CD4-positive, alpha-beta T cell (primary cell): ENCODE results near the gene NREP. TPM values are rescaled to one million over a fixed set of nuclear protein-coding genes. Genes with fewer than 3 reads are reported as not detected.

Source experiments
- ATAC-seq: fragments of 200-7000 bp; cut with Tn5 transposase; one replicate; pipeline ENCODE4 v1.10.0; 2022; ENCODE audit warnings: mild to moderate bottlenecking; ENCODE audit not compliant: poor library complexity
- CTCF ChIA-PET: fragments of 350-600 bp; sonication (Branson Sonifier 250); formaldehyde crosslinking; loops from one replicate; lab custom pipeline; 2021; ENCODE audit warnings: antibody characterized with exemption, inconsistent platforms; lab: Charles Lee
- POLR2A ChIA-PET: fragments of 350-600 bp; sonication (Branson Sonifier 250); formaldehyde crosslinking; loops from one replicate; lab custom pipeline; 2021; ENCODE audit warnings: antibody characterized with exemption, inconsistent platforms; lab: Charles Lee
- DNase-seq, 14 experiments: peaks; one replicate each; pipeline ENCODE4 v3.0.0-alpha.2; 2013 to 2020; ENCODE audit warnings: mixed read lengths in 2 of 14
- H3K27ac ChIP-seq, 2 donors: one replicate each; pipeline versions ENCODE4 v1.5.1 to v1.7.0; 2013; ENCODE audit warnings: low read length in 2 of 2, low read depth in 1 of 2, mild to moderate bottlenecking in 1 of 2
- H3K27me3 ChIP-seq, 2 experiments: 1 replicate in 1 of 2; 2 replicates in 1 of 2; pipeline versions ENCODE4 v1.6.1 to v1.7.0; 2013; ENCODE audit warnings: low read length in 2 of 2, control low read depth in 1 of 2, mild to moderate bottlenecking in 1 of 2, moderate library complexity in 1 of 2; ENCODE audit not compliant: insufficient read depth in 2 of 2, control insufficient read depth in 1 of 2
- H3K36me3 ChIP-seq: one replicate; pipeline ENCODE4 v1.6.1; 2013; ENCODE audit warnings: low read length, control low read depth; ENCODE audit not compliant: insufficient read depth
- H3K4me1 ChIP-seq: one replicate; pipeline ENCODE4 v1.6.1; 2013; ENCODE audit warnings: low read length, control low read depth; ENCODE audit not compliant: insufficient read depth
- H3K4me3 ChIP-seq: one replicate; pipeline ENCODE4 v1.5.1; 2013; ENCODE audit warnings: mild to moderate bottlenecking, low read length, moderate library complexity
- H3K9me3 ChIP-seq, 2 experiments: 1 replicate in 1 of 2; 2 replicates in 1 of 2; pipeline versions ENCODE4 v1.6.1 to v1.7.0; 2013; ENCODE audit warnings: low read length in 2 of 2, mild to moderate bottlenecking in 2 of 2, control low read depth in 1 of 2, moderate library complexity in 1 of 2; ENCODE audit not compliant: control insufficient read depth in 1 of 2, insufficient read depth in 1 of 2
- H3K27ac Mint-ChIP-seq: one replicate; pipeline ENCODE4 v1.8.0; 2020; ENCODE audit warnings: mixed read lengths
- H3K27me3 Mint-ChIP-seq: one replicate; pipeline ENCODE4 v1.8.0; 2021; ENCODE audit warnings: mixed read lengths
- H3K36me3 Mint-ChIP-seq: one replicate; pipeline ENCODE4 v1.8.0; 2021; ENCODE audit warnings: low read depth, mixed read lengths
- H3K4me1 Mint-ChIP-seq: one replicate; pipeline ENCODE4 v1.8.0; 2021; ENCODE audit warnings: low read depth, mixed read lengths
- H3K4me3 Mint-ChIP-seq: one replicate; pipeline ENCODE4 v1.8.0; 2020; ENCODE audit warnings: mild to moderate bottlenecking, mixed read lengths
- H3K9me3 Mint-ChIP-seq: one replicate; pipeline ENCODE4 v1.8.0; 2020; ENCODE audit warnings: mixed read lengths
- intact Hi-C, 2 experiments: fragments of 100-400 bp; cut with DNase I in 1 of 2; cut with micrococcal nuclease in 1 of 2; formaldehyde crosslinking; loops; one replicate each; pipeline versions ENCODE4 v1.15.1 to v1.9.0; 2023 to 2025; cut with DNase I, micrococcal nuclease
- polyA plus RNA-seq, 2 donors: library from polyadenylated mRNA; unstranded; fragments of 120-200 nt; gene quantifications; one replicate each; pipeline ENCODE4 v1.2.1, GENCODE V29; 2013
- total RNA-seq, 174 experiments: library from RNA in 2 of 174; stranded (reverse) in 2 of 174; gene quantifications; one replicate each; pipeline ENCODE4 v1.2.3 and lab custom pipeline; 2021 to 2026
- TF ChIP-seq, protein P1 (sequence below): fragments of 200-600 bp; IDR thresholded peaks from one replicate; pipeline ENCODE4 v1.8.0; 2022; ENCODE audit warnings: antibody characterized with exemption, mild to moderate bottlenecking

The NREP gene, protein sequence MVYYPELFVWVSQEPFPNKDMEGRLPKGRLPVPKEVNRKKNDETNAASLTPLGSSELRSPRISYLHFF
- 1 to 10 TPM; 2.3 to 2.9 TPM for total RNA-seq
- 6.6 TPM for polyA plus RNA-seq (2013, experiment 1 of 2)
- 11.0 TPM for polyA plus RNA-seq (2013, experiment 2 of 2)
- total RNA-seq (lab: John Stamatoyannopoulos, UW): 0.34 to 15.3 (median 3.4) reads per million in 172 experiments

DNA sequence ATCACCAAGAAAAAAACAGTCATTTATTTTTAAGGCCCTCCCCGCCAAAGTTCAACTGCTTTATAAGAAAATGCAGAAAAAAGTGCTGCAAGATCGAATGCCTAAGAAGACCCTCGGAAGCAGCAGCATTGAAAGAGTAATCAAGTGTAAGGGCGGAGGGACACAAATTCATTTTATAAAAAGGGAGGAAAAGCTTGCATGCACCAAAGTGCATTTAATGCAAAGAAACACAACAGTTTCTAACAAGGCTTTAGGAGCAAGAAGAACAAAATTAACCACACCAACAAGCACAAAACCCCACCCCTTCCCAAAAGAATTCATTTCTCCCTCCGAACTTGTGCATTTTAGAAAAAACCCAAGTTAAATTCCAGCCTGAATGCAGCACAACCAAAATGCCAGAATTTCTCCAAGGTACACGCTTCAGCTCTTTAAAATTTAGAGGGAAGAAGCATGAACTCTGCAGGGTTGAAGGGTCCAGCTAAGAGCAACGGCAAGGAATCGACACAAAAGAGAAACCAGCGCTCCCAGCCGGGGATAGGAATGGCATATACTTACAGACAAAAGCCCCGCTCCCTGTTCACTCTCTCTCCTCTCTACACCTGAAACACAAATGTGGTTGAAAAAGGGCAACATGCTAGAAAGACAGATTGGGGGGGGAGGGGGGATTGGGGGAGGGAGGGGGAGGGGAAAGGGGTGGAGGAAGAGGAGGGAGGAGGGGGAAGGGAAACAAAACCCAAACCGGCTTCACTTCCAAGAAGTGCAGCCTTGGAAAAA is at the start of gene NREP:
Gene NREP, minus strand, starts transcription at position 614 of the 774 bp plus-strand sequence. CDS start 1,422 bp downstream, outside the sequence.
- no peaks in the 10 kb centered on the region for H3K27me3 Mint-ChIP-seq
- H3K9me3 Mint-ChIP-seq: no peaks in the 10 kb centered on the region
- ChIA-PET POLR2A (interaction anchor here (1.8 kb wide), 1 partner anchor 404 kb away, joined by 7 read pairs; no protein-coding TSS in a partner anchor), CTCF (no interaction called here)
- peak in 2 of 14 experiments; percentile 9 to 11 for DNase-seq
- Histone ChIP-seq H3K36me3 (no peaks in the 10 kb centered on the region), H3K4me1 (peaks cover 5% of the 10 kb centered on the region), H3K27me3 (no peaks in the 10 kb centered on the region), H3K27ac (peak within 1 kb of the TSS in 1 of 2 donors; percentile 16), H3K4me3 (peak within 1 kb of the TSS; percentile 67), H3K9me3 (peaks cover 0 to 4% of the 10 kb centered on the region in 2 experiments)
- H3K27ac Mint-ChIP-seq: peak within 1 kb of the TSS; percentile 79
- peaks cover 28% of the 10 kb centered on the region for H3K4me1 Mint-ChIP-seq
- H3K4me3 Mint-ChIP-seq: peak within 1 kb of the TSS; percentile 94
- intact Hi-C loops: loop anchor here (2.0 to 10.0 kb wide), 3 partner anchors 404 to 948 kb away; no protein-coding TSS in a partner anchor
- peak; percentile 14 for ATAC-seq
- H3K36me3 Mint-ChIP-seq: peaks cover 4% of the 10 kb centered on the region
- TF ChIP-seq, protein P1, sequence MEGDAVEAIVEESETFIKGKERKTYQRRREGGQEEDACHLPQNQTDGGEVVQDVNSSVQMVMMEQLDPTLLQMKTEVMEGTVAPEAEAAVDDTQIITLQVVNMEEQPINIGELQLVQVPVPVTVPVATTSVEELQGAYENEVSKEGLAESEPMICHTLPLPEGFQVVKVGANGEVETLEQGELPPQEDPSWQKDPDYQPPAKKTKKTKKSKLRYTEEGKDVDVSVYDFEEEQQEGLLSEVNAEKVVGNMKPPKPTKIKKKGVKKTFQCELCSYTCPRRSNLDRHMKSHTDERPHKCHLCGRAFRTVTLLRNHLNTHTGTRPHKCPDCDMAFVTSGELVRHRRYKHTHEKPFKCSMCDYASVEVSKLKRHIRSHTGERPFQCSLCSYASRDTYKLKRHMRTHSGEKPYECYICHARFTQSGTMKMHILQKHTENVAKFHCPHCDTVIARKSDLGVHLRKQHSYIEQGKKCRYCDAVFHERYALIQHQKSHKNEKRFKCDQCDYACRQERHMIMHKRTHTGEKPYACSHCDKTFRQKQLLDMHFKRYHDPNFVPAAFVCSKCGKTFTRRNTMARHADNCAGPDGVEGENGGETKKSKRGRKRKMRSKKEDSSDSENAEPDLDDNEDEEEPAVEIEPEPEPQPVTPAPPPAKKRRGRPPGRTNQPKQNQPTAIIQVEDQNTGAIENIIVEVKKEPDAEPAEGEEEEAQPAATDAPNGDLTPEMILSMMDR: no peak

DNA sequence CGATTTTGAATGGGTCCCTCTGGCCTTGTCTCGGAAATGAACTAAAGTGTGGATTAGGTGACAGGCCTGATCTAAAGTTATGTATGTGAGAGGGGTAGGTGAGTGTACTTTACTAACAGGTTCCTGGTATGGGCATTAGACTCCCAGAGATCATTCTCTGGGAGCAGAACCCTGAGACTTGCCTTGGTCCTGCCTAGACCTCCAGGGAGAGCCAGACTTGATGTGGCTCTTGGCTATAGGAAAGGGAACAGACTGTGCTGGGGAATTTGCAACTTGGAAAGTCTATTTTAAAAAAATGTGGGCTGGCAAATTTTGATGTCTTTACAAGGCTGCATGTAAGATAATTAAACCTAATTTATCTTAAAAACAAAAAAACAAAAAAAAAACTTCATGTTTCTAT is 49.8 kb upstream of the NREP start:
- Histone ChIP-seq H3K4me1 (no peaks in the 10 kb centered on the region), H3K27ac (no peak overlapping the region), H3K4me3 (no peak overlapping the region), H3K36me3 (no peaks in the 10 kb centered on the region), H3K27me3 (no peaks in the 10 kb centered on the region), H3K9me3 (peaks cover 0 to 3% of the 10 kb centered on the region in 2 experiments)
- Mint-ChIP-seq H3K27ac (no peak overlapping the region), H3K4me3 (no peak overlapping the region), H3K36me3 (no peaks in the 10 kb centered on the region), H3K4me1 (no peaks in the 10 kb centered on the region), H3K27me3 (no peaks in the 10 kb centered on the region), H3K9me3 (no peaks in the 10 kb centered on the region)
- DNase-seq (no peak), ATAC-seq (no peak)
- ChIA-PET POLR2A (no interaction called here), CTCF (no interaction called here)
- TF ChIP-seq, protein P1: no peak
- intact Hi-C loops: no loop called here

DNA sequence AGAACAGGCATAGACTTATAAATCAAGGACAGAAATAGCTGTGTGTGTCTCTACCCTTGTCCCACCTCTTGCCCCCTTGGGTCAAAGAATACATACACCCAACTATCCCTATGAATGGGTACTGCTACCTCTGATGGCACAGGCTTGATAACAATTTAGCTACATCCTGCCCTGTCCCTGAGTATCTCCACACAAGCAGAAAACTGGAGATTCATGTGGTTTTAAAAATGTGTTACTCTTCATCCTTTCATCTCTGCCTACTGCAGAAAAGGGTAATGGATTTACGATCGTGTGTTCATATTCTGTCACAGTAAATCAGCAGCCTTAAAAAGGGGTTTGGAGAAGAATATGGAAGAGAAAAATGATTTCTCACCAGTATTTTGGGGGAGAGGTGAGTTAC is 49.2 kb upstream of the NREP start:
- intact Hi-C loops: no loop called here
- DNase-seq: no peak
- TF ChIP-seq, protein P1: no peak
- ATAC-seq: no peak
- no peak overlapping the region for H3K4me3 Mint-ChIP-seq
- no peaks in the 10 kb centered on the region for H3K4me1 Mint-ChIP-seq
- H3K9me3 ChIP-seq: peaks cover 0 to 3% of the 10 kb centered on the region in 2 experiments
- no peaks in the 10 kb centered on the region for H3K36me3 Mint-ChIP-seq
- no peaks in the 10 kb centered on the region for H3K4me1 ChIP-seq
- H3K27ac Mint-ChIP-seq: no peak overlapping the region
- ChIA-PET POLR2A (no interaction called here), CTCF (no interaction called here)
- no peaks in the 10 kb centered on the region for H3K27me3 ChIP-seq
- H3K4me3 ChIP-seq: no peak overlapping the region
- H3K36me3 ChIP-seq: no peaks in the 10 kb centered on the region
- no peak overlapping the region for H3K27ac ChIP-seq
- H3K27me3 Mint-ChIP-seq: no peaks in the 10 kb centered on the region
- H3K9me3 Mint-ChIP-seq: no peaks in the 10 kb centered on the region
